ENCODE results near the gene JAZF1. TPM values are rescaled to one million over a fixed set of nuclear protein-coding genes. Genes with fewer than 3 reads are reported as not detected.

JAZF1 gene
- total RNA-seq, 2 donors from 2014 or later = 4.0 to 4.9 TPM

- TF ChIP-seq POLR2A (IDR thresholded peaks at IDR 0.05) = no peak
- TF ChIP-seq CTCF (IDR thresholded peaks at IDR 0.05) = no peak
- DNase-seq = no peak
- no peak for ATAC-seq
- Histone ChIP-seq H3K9me3 (no peaks in the 10 kb centered on the region), H3K4me3 (no peak overlapping the region), H3K36me3 (replicated peaks in 1 of 2; ENCODE audit: insufficient read depth in 1 of 2, low read depth in 2 of 2) (no peaks in the 10 kb centered on the region), H3K4me1 (peaks cover 17% of the 10 kb centered on the region), H3K27me3 (peaks cover 0 to 3% of the 10 kb centered on the region in 2 donors), H3K27ac (no peak overlapping the region)
- intact Hi-C loops (cut with DNase I) = no loop called here
- 81 to 86% methylated on average over 9 of the region's 9 CpGs for WGBS, 2 donors
Measured at GRCh38 chr7:28032738-28033380, 147.7 kb downstream of the JAZF1 start.

DNA sequence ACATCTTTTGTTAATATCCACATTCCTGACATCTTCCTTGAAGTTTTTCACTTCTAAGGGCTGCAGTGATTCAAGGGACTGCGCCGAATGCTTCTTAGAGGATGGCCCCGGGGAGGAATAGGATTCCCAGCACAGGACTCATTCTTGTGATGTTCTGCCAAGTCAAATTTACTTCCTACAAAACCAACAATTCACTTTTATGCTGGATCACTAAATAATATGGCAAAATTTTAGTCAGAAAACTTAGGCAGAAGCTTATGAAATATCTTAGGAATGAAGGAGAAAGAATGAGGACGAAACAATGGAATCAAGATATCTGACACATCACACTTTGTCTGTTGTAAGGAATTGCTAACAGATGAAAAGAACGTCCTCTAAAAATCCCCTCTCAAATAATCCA is 151.5 kb downstream of the JAZF1 start:
- intact Hi-C loops (cut with DNase I) = loop anchor here (10.0 kb wide), 1 partner anchor 834 kb away; no protein-coding TSS in a partner anchor
- no peak overlapping the region for H3K27ac ChIP-seq
- DNase-seq = no peak
- 85 to 91% methylated on average over 5 of the region's 5 CpGs for WGBS, 2 donors
- H3K27me3 ChIP-seq = no peaks in the 10 kb centered on the region
- no peaks in the 10 kb centered on the region for H3K9me3 ChIP-seq
- ATAC-seq = no peak
- TF ChIP-seq CTCF (IDR thresholded peaks at IDR 0.05) (no peak), POLR2A (IDR thresholded peaks at IDR 0.05) (no peak)
- H3K4me1 ChIP-seq = no peaks in the 10 kb centered on the region
- no peak overlapping the region for H3K4me3 ChIP-seq
- H3K36me3 ChIP-seq (replicated peaks in 1 of 2; ENCODE audit: insufficient read depth in 1 of 2, low read depth in 2 of 2) = no peaks in the 10 kb centered on the region

- Histone ChIP-seq H3K4me1 (no peaks in the 10 kb centered on the region), H3K4me3 (no peak overlapping the region), H3K9me3 (no peaks in the 10 kb centered on the region), H3K27me3 (no peaks in the 10 kb centered on the region), H3K36me3 (replicated peaks in 1 of 2; ENCODE audit: insufficient read depth in 1 of 2, low read depth in 2 of 2) (no peaks in the 10 kb centered on the region), H3K27ac (no peak overlapping the region)
- no peak for ATAC-seq
- TF ChIP-seq CTCF (IDR thresholded peaks at IDR 0.05) (no peak), POLR2A (IDR thresholded peaks at IDR 0.05) (no peak)
- WGBS, 2 donors = 92 to 95% methylated on average over 3 of the region's 3 CpGs
- intact Hi-C loops (cut with DNase I) = loop anchor here (10.0 kb wide), 1 partner anchor 834 kb away; no protein-coding TSS in a partner anchor
- no peak for DNase-seq
Measured at GRCh38 chr7:28028471-28028870, 152.1 kb downstream of the JAZF1 start.

DNA sequence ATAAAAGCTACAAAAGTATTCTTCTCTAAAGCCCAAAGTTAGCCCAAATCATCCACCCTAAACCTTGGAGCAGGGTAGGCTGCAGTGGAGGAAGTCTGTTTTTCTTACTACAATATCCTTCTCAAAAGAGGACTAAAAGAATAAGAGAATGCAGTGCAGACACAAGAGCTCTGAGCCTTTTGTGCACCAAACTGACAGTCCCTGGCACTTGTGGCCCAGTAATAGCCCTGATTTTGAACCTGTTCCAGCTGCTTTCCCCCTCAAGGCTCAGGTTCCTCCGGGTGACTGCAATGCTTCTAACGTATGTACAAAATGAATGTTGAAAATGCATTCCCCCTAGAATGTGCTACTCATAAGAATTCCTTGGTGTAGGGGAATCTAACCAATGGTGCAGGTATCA is 154.4 kb downstream of the JAZF1 start:
- no peaks in the 10 kb centered on the region for H3K9me3 ChIP-seq
- H3K36me3 ChIP-seq (replicated peaks in 1 of 2; ENCODE audit: insufficient read depth in 1 of 2, low read depth in 2 of 2) = no peaks in the 10 kb centered on the region
- H3K4me1 ChIP-seq = no peaks in the 10 kb centered on the region
- no peak overlapping the region for H3K4me3 ChIP-seq
- H3K27ac ChIP-seq = no peak overlapping the region
- no peaks in the 10 kb centered on the region for H3K27me3 ChIP-seq
- WGBS, 2 donors = 75 to 81% methylated on average over 2 of the region's 2 CpGs
- no peak for ATAC-seq
- intact Hi-C loops (cut with DNase I) = loop anchor here (10.0 kb wide), 1 partner anchor 831 kb away; no protein-coding TSS in a partner anchor
- TF ChIP-seq CTCF (IDR thresholded peaks at IDR 0.05) = no peak
- no peak for TF ChIP-seq POLR2A (IDR thresholded peaks at IDR 0.05)
- DNase-seq = no peak
